K562 (cell line): Measurements from ENCODE around the gene WASL. TPM values are rescaled to one million over a fixed set of nuclear protein-coding genes. Genes with fewer than 3 reads are reported as not detected.

ENCODE experiments used
- ESRRB ChIP-seq: fragments of 250-450 bp; sonication (Bioruptor Pico); IDR thresholded peaks from 2 replicates; pipeline ENCODE4 v1.5.0; 2020; ENCODE audit warnings: mild to moderate bottlenecking, moderate library complexity, borderline replicate concordance
- SRSF7 ChIP-seq: fragments of 200-400 bp; formaldehyde crosslinking; optimal IDR thresholded peaks from 2 replicates; pipeline ENCODE3; 2017; ENCODE audit warnings: mild to moderate bottlenecking, low read depth, low read length
- TCFL5 ChIP-seq: fragments of 250-450 bp; sonication (Bioruptor Pico); conservative IDR thresholded peaks from 2 replicates; pipeline ENCODE4 v1.6.1; 2021; ENCODE audit warnings: mild to moderate bottlenecking, moderate library complexity, matching md5 sums
- TSC22D4 ChIP-seq: fragments of 450-650 bp; IDR thresholded peaks from 2 replicates; pipeline ENCODE4 v1.6.1; 2016; ENCODE audit warnings: missing genetic modification characterization, missing biosample characterization, control low read depth
- ZNF318 ChIP-seq, 2 experiments: fragments of 450-650 bp; IDR thresholded peaks; 2 replicates each; pipeline ENCODE4 v1.6.1; 2016; ENCODE audit warnings: mild to moderate bottlenecking in 2 of 2, borderline replicate concordance in 1 of 2, low read depth in 1 of 2, moderate library complexity in 1 of 2
- polyA plus RNA-seq, 8 experiments: library from polyadenylated mRNA; depleted of rRNA in 4 of 8; stranded (reverse) in 5 of 8; unstranded in 3 of 8; fragments of >200 nt; fragmentation: Nextera tagmentation in 2 of 8; fragmentation: Illumina TruSeq in 1 of 8; extraction: Ambion mirVana in 2 of 8; extraction: Trizol in 1 of 8; gene quantifications; 2 replicates each; pipeline versions ENCODE4 v1.2.1 to v1.2.3, GENCODE V29; 2011 to 2014; ENCODE audit warnings: inconsistent platforms in 1 of 8, missing spikeins in 1 of 8
- total RNA-seq, 7 experiments: library from RNA; depleted of rRNA in 6 of 7; stranded (reverse); fragments of >200 nt in 6 of 7; fragmentation: Illumina TruSeq in 2 of 7; extraction: Trizol in 2 of 7; gene quantifications; 2 replicates each; pipeline versions ENCODE4 v1.2.1 to v1.2.3, GENCODE V29; 2011 to 2021; ENCODE audit warnings: low replicate concordance in 1 of 7

Gene WASL
- total and polyA plus RNA-seq, 9 of the 15 experiments (the other 6 are each of a cell fraction or from before 2014, with no cell fraction given), result 3.2 to 13.9 (median 8.3) TPM

- TF ChIP-seq ZNF318 (IDR thresholded peaks at IDR 0.05; ENCODE audit: borderline replicate concordance in 1 of 2, low read depth in 1 of 2) (peak in 1 of 2 experiments; percentile 41; a peak in 1 of 4 replicates), TSC22D4 (tag) (no peak), TCFL5 (no peak), ESRRB (CRISPR knock-in tag) (no peak), SRSF7 (no peak)
Observed at GRCh38 chr7:123789817-123790216, 41.0 kb upstream of the WASL start (continued).
